Keratinocyte (primary cell): ENCODE measurements around the gene RNF149. TPM values are rescaled to one million over a fixed set of nuclear protein-coding genes. Genes with fewer than 3 reads are reported as not detected.
"Not testable (repeated sequence)": the region's sequence is repeated elsewhere in the genome, so short reads cannot be mapped to it uniquely, and the experiment has no call there.

ENCODE experiments used
- DNase-seq: peaks from one replicate; pipeline ENCODE4 v3.0.0-alpha.2; 2011; ENCODE audit warnings: low read depth, missing footprints, low spot score
- FAIRE-seq: peaks from 2 replicates; lab custom pipeline; 2011; peaks lifted over from hg19 to GRCh38; lab: Jason Lieb, UNC
- H2AFZ ChIP-seq: 2 replicates; pipeline ENCODE4 v1.6.0; 2012; ENCODE audit warnings: low read length, control low read depth, inconsistent platforms; ENCODE audit not compliant: control insufficient read depth
- H3K27ac ChIP-seq: 2 replicates; pipeline ENCODE4 v1.5.1; 2011; ENCODE audit warnings: low read length; ENCODE audit not compliant: control insufficient read depth, insufficient read depth
- H3K27me3 ChIP-seq: 3 replicates; pipeline ENCODE4 v1.6.0; 2011; ENCODE audit warnings: low read length; ENCODE audit not compliant: control insufficient read depth, insufficient read depth; ENCODE audit errors: extremely low read depth
- H3K36me3 ChIP-seq, 2 experiments: 2 replicates in 1 of 2; 3 replicates in 1 of 2; pipeline ENCODE4 v1.5.1; 2011; ENCODE audit warnings: low read length in 2 of 2, mild to moderate bottlenecking in 1 of 2; ENCODE audit not compliant: control insufficient read depth in 2 of 2, insufficient read depth in 2 of 2; ENCODE audit errors: extremely low read depth in 1 of 2
- H3K4me1 ChIP-seq: 3 replicates; pipeline ENCODE4 v1.5.1; 2011; ENCODE audit warnings: low read length; ENCODE audit not compliant: control insufficient read depth, insufficient read depth; ENCODE audit errors: extremely low read depth
- H3K4me2 ChIP-seq: 3 replicates; pipeline ENCODE4 v1.6.0; 2011; ENCODE audit warnings: low read depth, low read length; ENCODE audit not compliant: control insufficient read depth, insufficient read depth; ENCODE audit errors: extremely low read depth
- H3K4me3 ChIP-seq, 3 experiments: fragments of 200-600 bp in 1 of 3; sonication (generic) in 1 of 3; 2 replicates in 2 of 3; 3 replicates in 1 of 3; pipeline ENCODE4 v1.5.1; 2011 to 2016; ENCODE audit warnings: low read length in 3 of 3, mild to moderate bottlenecking in 3 of 3, control low read depth in 2 of 3, inconsistent platforms in 1 of 3, low read depth in 1 of 3, mixed read lengths in 1 of 3, mixed run types in 1 of 3, moderate library complexity in 1 of 3; ENCODE audit not compliant: control insufficient read depth in 2 of 3, insufficient read depth in 2 of 3; ENCODE audit errors: extremely low read depth in 1 of 3
- H3K79me2 ChIP-seq: 2 replicates; pipeline ENCODE4 v1.6.0; 2012; ENCODE audit warnings: low read length; ENCODE audit not compliant: control insufficient read depth, insufficient read depth
- H3K9ac ChIP-seq: 3 replicates; pipeline ENCODE4 v1.6.0; 2011; ENCODE audit warnings: low read length; ENCODE audit not compliant: control insufficient read depth, insufficient read depth; ENCODE audit errors: extremely low read depth
- H3K9me1 ChIP-seq: 3 replicates; pipeline ENCODE4 v1.6.0; 2011; ENCODE audit warnings: low read length; ENCODE audit not compliant: control insufficient read depth, insufficient read depth; ENCODE audit errors: extremely low read depth
- H3K9me3 ChIP-seq: 2 replicates; pipeline ENCODE4 v1.5.1; 2012; ENCODE audit warnings: low read depth, low read length; ENCODE audit not compliant: control insufficient read depth
- H4K20me1 ChIP-seq: 3 replicates; pipeline ENCODE4 v1.6.0; 2011; ENCODE audit warnings: low read length; ENCODE audit not compliant: control insufficient read depth, insufficient read depth; ENCODE audit errors: extremely low read depth
- CTCF ChIP-seq, 3 experiments: IDR thresholded peaks in 1 of 3; conservative IDR thresholded peaks in 1 of 3; optimal IDR thresholded peaks in 1 of 3; 2 replicates in 2 of 3; 3 replicates in 1 of 3; pipeline versions ENCODE3 to v1.5.1; 2011; ENCODE audit warnings: low read length in 3 of 3, mild to moderate bottlenecking in 3 of 3, moderate library complexity in 2 of 3, control low read depth in 1 of 3, inconsistent platforms in 1 of 3; ENCODE audit not compliant: insufficient read depth in 2 of 3; ENCODE audit errors: extremely low read depth in 1 of 3
- EZH2 ChIP-seq: IDR thresholded peaks from one replicate; pipeline ENCODE4 v1.6.1; 2012; ENCODE audit warnings: inconsistent platforms, mild to moderate bottlenecking, low read length, moderate library complexity
- dilution Hi-C: fragments of 300-500 bp; cut with MboI; formaldehyde crosslinking; loops from one replicate; pipeline ENCODE4 v1.7.0; 2020; ENCODE audit warnings: low sequenced_read_pairs; ENCODE audit not compliant: extremely low pct_ligation_motif_present
- polyA plus RNA-seq, 5 experiments: library from polyadenylated mRNA; depleted of rRNA in 3 of 5; stranded (reverse) in 3 of 5; stranded (forward) in 1 of 5; unstranded in 1 of 5; fragments of >200 nt; gene quantifications; 1 replicate in 1 of 5; 2 replicates in 3 of 5; 3 replicates in 1 of 5; pipeline versions ENCODE4 v1.2.1 to v1.2.3, GENCODE V29; 2011 to 2012; ENCODE audit warnings: missing spikeins in 2 of 5, low read depth in 1 of 5, low replicate concordance in 1 of 5

The RNF149 gene
- polyA plus RNA-seq, 1 donor (not counting 4 experiments of a cell fraction or from before 2014, with no cell fraction given): 68.0 TPM

- Histone ChIP-seq H2AFZ (no peak overlapping the region), H3K4me3 (no peak overlapping the region), H3K36me3 (no peaks in the 10 kb centered on the region), H3K4me1 (peaks cover 40% of the 10 kb centered on the region), H3K27ac (peak overlapping the region; percentile 56), H3K27me3 (no peaks in the 10 kb centered on the region), H3K4me2 (peak overlapping the region; percentile 61), H3K9ac (no peak overlapping the region), H4K20me1 (no peaks in the 10 kb centered on the region), H3K79me2 (no peaks in the 10 kb centered on the region), H3K9me3 (no peaks in the 10 kb centered on the region), H3K9me1 (no peaks in the 10 kb centered on the region)
- dilution Hi-C loops: no loop called here
- peak; percentile 88 for DNase-seq
- TF ChIP-seq CTCF (optimal IDR thresholded peaks at IDR 0.05 in 1 of 3, IDR thresholded peaks at IDR 0.05 in 1 of 3, conservative IDR thresholded peaks at IDR 0.05 in 1 of 3; ENCODE audit: extremely low read depth in 1 of 3, insufficient read depth in 2 of 3, low read length in 3 of 3): no peak
- TF ChIP-seq EZH2: no peak
- peak; percentile 85 for FAIRE-seq
Measured at GRCh38 chr2:101355401-101356054, 47.0 kb upstream of the RNF149 start.

- dilution Hi-C loops: no loop called here
- Histone ChIP-seq H3K79me2 (no peaks in the 10 kb centered on the region), H3K27ac (no peak overlapping the region), H2AFZ (no peak overlapping the region), H3K27me3 (no peaks in the 10 kb centered on the region), H3K9me1 (no peaks in the 10 kb centered on the region), H4K20me1 (no peaks in the 10 kb centered on the region), H3K4me3 (no peak overlapping the region), H3K4me2 (no peak overlapping the region), H3K9ac (no peak overlapping the region), H3K4me1 (peaks cover 31% of the 10 kb centered on the region), H3K9me3 (no peaks in the 10 kb centered on the region), H3K36me3 (no peaks in the 10 kb centered on the region)
- TF ChIP-seq CTCF (optimal IDR thresholded peaks at IDR 0.05 in 1 of 3, IDR thresholded peaks at IDR 0.05 in 1 of 3, conservative IDR thresholded peaks at IDR 0.05 in 1 of 3; ENCODE audit: extremely low read depth in 1 of 3, insufficient read depth in 2 of 3, low read length in 3 of 3) (no peak), EZH2 (no peak)
- DNase-seq: no peak
- FAIRE-seq: no peak
Measured at GRCh38 chr2:101354420-101355311, 46.2 kb upstream of the RNF149 start.

- H3K4me1 ChIP-seq: peaks cover 24% of the 10 kb centered on the region
- H3K9me1 ChIP-seq, H4K20me1 ChIP-seq, FAIRE-seq, H3K9me3 ChIP-seq, H3K36me3 ChIP-seq, dilution Hi-C loops, H3K27me3 ChIP-seq, H3K4me2 ChIP-seq, H3K27ac ChIP-seq, H3K9ac ChIP-seq, H3K4me3 ChIP-seq, H2AFZ ChIP-seq, DNase-seq, H3K79me2 ChIP-seq: not testable (repeated sequence)
Measured at GRCh38 chr2:101352631-101353030, 44.1 kb upstream of the RNF149 start.
